Left kidney (tissue), 2 donors: ENCODE results near the gene SCO2. TPM values are rescaled to one million over a fixed set of nuclear protein-coding genes. Genes with fewer than 3 reads are reported as not detected.
A peak's percentile ranks its signal among the peaks of the same experiment; 100 is the strongest.
"Not testable (repeated sequence)": the region's sequence is repeated elsewhere in the genome, so short reads cannot be mapped to it uniquely, and the experiment has no call there.

Source experiments
- DNase-seq: peaks from one replicate; pipeline ENCODE4 v3.0.0-alpha.2; 2013
- polyA plus RNA-seq: library from polyadenylated mRNA; unstranded; fragments of 120-200 nt; gene quantifications from one replicate; pipeline ENCODE4 v1.2.1, GENCODE V29; 2013; ENCODE audit not compliant: insufficient read length

SCO2 gene
- polyA plus RNA-seq, 1 donor, result 1.5 TPM

GRCh38 chr22:50551160-50551752 lies 25.9 kb upstream of the SCO2 start:
- DNase-seq, result no peak

GRCh38 chr22:50550395-50550794 lies 25.0 kb upstream of the SCO2 start:
- no peak for DNase-seq

DNA sequence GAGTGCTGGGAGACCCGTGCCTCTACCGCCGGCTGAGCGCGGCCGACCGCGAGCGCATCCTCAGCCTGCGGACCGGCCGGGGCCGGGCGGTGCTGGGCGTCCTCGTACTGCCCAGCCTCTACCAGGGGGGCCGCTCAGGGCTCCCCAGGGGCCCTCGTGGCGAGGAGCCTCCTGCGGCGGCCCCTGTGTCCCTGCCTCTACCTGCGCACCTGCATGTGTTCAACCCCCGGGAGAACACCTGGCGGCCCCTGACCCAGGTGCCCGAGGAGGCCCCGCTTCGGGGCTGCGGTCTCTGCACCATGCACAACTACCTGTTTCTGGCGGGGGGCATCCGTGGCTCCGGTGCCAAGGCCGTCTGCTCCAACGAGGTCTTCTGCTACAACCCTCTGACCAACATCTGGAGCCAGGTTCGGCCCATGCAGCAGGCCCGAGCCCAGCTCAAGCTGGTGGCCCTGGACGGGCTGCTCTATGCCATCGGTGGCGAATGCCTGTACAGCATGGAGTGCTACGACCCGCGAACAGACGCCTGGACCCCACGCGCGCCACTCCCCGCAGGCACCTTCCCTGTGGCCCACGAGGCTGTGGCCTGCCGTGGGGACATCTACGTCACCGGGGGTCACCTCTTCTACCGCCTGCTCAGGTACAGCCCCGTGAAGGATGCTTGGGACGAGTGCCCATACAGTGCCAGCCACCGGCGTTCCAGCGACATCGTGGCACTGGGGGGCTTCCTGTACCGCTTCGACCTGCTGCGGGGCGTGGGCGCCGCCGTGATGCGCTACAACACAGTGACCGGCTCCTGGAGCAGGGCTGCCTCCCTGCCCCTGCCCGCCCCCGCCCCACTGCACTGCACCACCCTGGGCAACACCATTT lies 23.8 kb upstream of the SCO2 start:
- DNase-seq, result no peak

- DNase-seq, result no peak
These were observed 22.9 kb upstream of the SCO2 start for GRCh38 chr22:50548040-50548920.

- DNase-seq, result no peak
These were observed 22.0 kb upstream of the SCO2 start for GRCh38 chr22:50547263-50547985.

- DNase-seq, result no peak
These were observed 21.2 kb upstream of the SCO2 start for GRCh38 chr22:50546326-50547262.

DNA sequence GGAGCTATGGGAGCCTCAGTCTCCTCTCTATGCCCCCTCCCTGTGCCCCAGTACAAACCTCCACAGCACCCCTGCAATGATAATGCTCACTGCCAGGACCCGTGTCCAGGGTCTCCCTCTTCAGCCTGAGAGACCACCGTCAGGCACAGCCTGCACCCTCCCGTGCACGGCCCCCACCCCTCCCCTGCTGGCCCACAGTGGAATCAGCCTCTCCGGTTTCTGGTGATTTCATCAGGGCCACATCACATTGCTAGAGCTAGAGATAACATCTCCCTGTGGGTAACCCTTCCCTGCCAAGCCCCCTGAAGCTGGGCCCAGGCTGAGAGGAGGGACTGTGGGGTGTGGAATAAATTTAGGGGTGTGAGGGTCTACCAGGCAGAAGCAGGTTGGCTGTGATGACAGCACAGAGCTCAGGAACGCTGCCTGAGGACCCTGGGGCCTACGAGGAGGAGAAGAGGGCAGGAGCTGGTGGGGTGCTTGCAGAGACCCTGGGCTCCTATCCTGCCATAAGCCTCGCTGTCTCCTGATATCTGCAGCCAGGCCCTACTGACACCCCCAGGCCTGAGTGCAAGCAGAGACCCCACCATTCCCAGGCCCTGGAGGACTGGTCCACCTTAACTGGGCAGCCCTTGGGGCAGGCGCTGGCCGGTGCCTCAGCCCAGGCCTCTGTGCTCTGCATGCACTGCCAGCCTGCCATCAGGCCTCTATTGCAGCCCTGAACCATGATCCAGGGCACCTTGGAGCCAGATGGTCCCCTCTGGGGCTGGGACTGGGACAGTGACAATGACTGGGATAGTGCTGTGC lies 20.3 kb upstream of the SCO2 start, which contains the start of gene KLHDC7B:
Gene KLHDC7B (plus strand): TSS at position 378 of the 804 bp plus-strand sequence. CDS start 345 bp downstream, at position 723.
- DNase-seq, result no peak

GRCh38 chr22:50544746-50545253 lies 19.4 kb upstream of the SCO2 start:
- DNase-seq, result no peak

DNA sequence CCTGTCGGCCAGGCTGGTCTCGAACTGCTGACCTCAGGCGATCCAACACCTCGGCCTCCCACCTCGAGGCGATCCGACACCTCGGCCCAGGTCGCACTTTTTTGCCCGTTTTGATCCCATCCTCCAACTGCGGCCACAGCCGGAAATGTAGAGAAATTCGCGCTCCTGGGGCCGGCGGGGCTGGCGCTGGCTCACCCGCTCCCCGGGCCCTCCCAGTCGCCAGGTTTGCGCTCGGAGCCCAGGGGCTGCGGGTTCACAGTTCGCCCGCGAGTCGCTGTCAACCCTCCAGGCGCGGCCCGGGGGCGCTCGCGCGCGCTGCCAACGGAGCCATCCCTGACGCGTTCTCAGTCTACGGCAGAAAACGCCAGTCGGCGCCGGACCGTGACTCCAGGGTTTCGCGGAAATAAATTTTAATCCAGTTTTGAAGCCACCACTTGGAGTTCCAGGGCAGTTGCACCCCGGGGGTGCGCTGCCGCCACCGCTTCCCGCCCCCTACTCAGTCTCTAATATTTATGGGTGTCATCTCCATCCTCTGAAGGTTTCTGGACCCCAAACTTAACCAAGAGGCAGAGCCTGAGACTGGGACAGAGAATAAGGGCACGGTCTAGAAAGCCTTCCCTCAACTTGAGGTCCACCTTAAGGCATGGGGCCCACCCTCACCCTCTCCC lies 18.8 kb upstream of the SCO2 start:
- DNase-seq, result peak; percentile 67

DNA sequence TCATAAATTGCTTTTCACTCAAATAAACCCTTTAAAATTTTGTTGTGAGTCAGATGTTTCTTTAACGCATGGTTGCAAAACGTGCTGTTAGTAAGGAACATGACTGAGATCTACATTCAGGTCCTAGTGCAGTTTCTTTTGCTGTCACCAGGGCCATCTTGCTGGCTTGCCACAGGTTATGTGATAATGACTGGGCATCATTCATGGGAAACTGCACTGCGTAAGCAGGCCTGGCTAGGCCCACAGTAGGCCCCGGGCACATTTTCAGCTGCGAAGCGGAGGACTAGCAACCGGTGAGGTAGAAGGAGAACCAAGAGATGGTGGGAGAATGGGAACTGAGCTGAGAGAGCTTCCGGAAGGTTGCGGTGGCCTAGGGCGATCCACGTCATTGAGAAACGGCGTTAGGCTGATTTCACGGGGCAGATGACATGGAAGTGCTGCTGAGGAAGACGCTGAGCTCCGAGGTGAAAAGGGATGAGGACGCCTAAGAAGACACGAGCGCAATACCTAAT lies 17.1 kb upstream of the SCO2 start:
- no peak for DNase-seq

- DNase-seq, result not testable (repeated sequence)
These were observed 16.2 kb upstream of the SCO2 start for GRCh38 chr22:50541667-50542026.

DNA sequence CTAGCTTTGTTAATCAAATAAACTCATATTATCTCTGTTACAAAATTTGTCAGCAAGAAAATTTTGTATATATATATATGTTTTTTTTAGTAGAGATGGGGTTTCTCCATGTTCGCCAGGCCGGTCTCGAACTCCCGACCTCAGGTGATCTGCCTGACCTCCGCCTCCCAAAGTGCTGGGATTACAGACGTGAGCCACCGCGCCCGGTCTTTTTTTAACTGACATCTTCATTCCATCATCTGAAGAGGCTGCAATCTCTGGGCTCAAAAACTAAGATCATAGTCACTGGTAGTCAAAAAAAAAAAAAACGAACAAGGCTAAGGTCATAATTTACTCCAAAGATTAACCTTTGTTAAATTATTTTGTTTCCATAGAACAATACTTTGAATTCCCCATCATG lies 15.0 kb upstream of the SCO2 start:
- no peak for DNase-seq

- no peak for DNase-seq
These were observed 12.4 kb upstream of the SCO2 start for GRCh38 chr22:50537765-50538164.

DNA sequence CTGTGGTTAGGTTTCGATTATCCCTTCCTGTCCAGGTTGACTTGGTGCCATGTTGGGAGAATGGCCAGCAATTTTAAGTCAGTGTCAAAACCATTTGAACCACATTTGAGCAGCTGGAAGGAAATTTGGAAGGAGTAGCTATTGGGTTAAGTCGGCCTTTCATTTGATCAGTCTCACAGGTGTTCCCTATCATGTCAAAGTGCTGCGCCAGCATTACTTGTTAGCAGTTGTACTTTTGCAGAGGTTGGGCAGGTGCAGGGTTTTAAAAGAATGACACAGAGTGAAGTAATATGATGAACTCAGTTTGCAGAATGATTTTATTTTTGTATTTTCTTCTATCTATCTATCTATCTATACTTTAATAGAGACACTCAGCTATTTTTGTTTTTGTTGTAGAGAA lies 10.8 kb upstream of the SCO2 start:
- no peak for DNase-seq

GRCh38 chr22:50535113-50535512 lies 9.7 kb upstream of the SCO2 start:
- DNase-seq, result no peak

GRCh38 chr22:50533856-50534711 lies 8.7 kb upstream of the SCO2 start:
- DNase-seq, result not testable (repeated sequence)
